ENCODE results near the gene APOBEC3F. TPM values are rescaled to one million over a fixed set of nuclear protein-coding genes. Genes with fewer than 3 reads are reported as not detected.
A peak's percentile ranks its signal among the peaks of the same experiment; 100 is the strongest.
"Not testable (repeated sequence)": the region's sequence is repeated elsewhere in the genome, so short reads cannot be mapped to it uniquely, and the experiment has no call there.

The APOBEC3F gene
- total and polyA plus RNA-seq, 9 donors = 7.4 to 51.4 (median 30.2) TPM

GRCh38 chr22:39013942-39014722 is 26.5 kb upstream of the APOBEC3F start, which contains the start of gene APOBEC3C:
TSS of gene APOBEC3C (plus strand) at chr22:39014257. CDS start at chr22:39014363, 106 bp downstream.
- no peaks in the 10 kb centered on the region for H3K36me3 ChIP-seq
- 1 to 2% (median 2%) methylated on average over 18 of the region's 18 CpGs for WGBS, 3 donors
- DNase-seq = peak; percentile 84 to 92 (median 88)
- TF ChIP-seq EP300 (IDR thresholded peaks at IDR 0.05) (no peak), POLR2A (IDR thresholded peaks at IDR 0.05) (peak; percentile 36)
- no peaks in the 10 kb centered on the region for H3K27me3 ChIP-seq
- H3K9me3 ChIP-seq = no peaks in the 10 kb centered on the region
- intact Hi-C loops (cut with DNase I) = loop anchor here in 3 of 4 donors (5.0 to 10.0 kb wide), 3 partner anchors 108 to 121 kb away; no protein-coding TSS in a partner anchor
- H3K4me3 ChIP-seq = peak within 1 kb of the TSS; percentile 49
- peaks cover 4% of the 10 kb centered on the region for H3K4me1 ChIP-seq (ENCODE audit: insufficient read depth)
- peak within 1 kb of the TSS; percentile 71 to 88 for H3K27ac ChIP-seq

- H3K27me3 ChIP-seq; H3K4me1 ChIP-seq (ENCODE audit: insufficient read depth); H3K36me3 ChIP-seq; H3K9me3 ChIP-seq; DNase-seq: not testable (repeated sequence)
- intact Hi-C loops (cut with DNase I) = loop anchor here in 3 of 4 donors (5.0 to 10.0 kb wide), 3 partner anchors 108 to 120 kb away; no protein-coding TSS in a partner anchor
- WGBS, 3 donors = 24 to 33% (median 26%) methylated on average over 6 of the region's 6 CpGs
- Histone ChIP-seq H3K4me3 (peak overlapping the region; percentile 49), H3K27ac (peak overlapping the region; percentile 71 to 88)
These were observed 25.9 kb upstream of the APOBEC3F start for GRCh38 chr22:39014723-39015121.

DNA sequence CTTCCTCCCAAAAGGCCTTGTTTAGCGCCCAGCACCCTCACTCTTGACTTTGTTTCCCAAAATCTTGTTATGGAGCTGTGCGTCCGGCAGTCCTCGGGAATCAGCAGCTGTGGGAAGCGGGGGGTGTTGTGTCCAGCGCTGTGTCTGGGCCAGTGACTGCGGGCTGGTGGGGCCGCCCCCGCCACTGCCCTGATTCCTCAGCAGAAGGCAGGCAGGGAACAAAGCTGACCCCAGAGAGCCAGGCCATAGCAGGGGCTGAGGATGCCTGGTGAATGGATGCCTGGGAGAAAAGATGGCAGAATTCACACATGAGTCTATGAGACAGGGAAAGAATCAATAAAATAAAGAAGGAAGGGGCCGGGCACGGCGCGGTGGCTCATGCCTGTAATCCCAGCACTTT is 24.1 kb upstream of the APOBEC3F start:
- Histone ChIP-seq H3K36me3 (no peaks in the 10 kb centered on the region), H3K27ac (no peak overlapping the region), H3K4me3 (no peak overlapping the region), H3K27me3 (no peaks in the 10 kb centered on the region), H3K4me1 (ENCODE audit: insufficient read depth) (peaks cover 10% of the 10 kb centered on the region), H3K9me3 (no peaks in the 10 kb centered on the region)
- 92 to 95% (median 94%) methylated on average over 13 of the region's 13 CpGs for WGBS, 3 donors
- intact Hi-C loops (cut with DNase I) = loop anchor here in 2 of 4 donors (10.0 kb wide), 2 partner anchors 108 to 118 kb away; no protein-coding TSS in a partner anchor
- no peak for DNase-seq
- TF ChIP-seq EP300 (IDR thresholded peaks at IDR 0.05) (no peak), POLR2A (IDR thresholded peaks at IDR 0.05) (no peak)
- TF ChIP-seq, protein P1, sequence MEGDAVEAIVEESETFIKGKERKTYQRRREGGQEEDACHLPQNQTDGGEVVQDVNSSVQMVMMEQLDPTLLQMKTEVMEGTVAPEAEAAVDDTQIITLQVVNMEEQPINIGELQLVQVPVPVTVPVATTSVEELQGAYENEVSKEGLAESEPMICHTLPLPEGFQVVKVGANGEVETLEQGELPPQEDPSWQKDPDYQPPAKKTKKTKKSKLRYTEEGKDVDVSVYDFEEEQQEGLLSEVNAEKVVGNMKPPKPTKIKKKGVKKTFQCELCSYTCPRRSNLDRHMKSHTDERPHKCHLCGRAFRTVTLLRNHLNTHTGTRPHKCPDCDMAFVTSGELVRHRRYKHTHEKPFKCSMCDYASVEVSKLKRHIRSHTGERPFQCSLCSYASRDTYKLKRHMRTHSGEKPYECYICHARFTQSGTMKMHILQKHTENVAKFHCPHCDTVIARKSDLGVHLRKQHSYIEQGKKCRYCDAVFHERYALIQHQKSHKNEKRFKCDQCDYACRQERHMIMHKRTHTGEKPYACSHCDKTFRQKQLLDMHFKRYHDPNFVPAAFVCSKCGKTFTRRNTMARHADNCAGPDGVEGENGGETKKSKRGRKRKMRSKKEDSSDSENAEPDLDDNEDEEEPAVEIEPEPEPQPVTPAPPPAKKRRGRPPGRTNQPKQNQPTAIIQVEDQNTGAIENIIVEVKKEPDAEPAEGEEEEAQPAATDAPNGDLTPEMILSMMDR (IDR thresholded peaks at IDR 0.05) = no peak

DNA sequence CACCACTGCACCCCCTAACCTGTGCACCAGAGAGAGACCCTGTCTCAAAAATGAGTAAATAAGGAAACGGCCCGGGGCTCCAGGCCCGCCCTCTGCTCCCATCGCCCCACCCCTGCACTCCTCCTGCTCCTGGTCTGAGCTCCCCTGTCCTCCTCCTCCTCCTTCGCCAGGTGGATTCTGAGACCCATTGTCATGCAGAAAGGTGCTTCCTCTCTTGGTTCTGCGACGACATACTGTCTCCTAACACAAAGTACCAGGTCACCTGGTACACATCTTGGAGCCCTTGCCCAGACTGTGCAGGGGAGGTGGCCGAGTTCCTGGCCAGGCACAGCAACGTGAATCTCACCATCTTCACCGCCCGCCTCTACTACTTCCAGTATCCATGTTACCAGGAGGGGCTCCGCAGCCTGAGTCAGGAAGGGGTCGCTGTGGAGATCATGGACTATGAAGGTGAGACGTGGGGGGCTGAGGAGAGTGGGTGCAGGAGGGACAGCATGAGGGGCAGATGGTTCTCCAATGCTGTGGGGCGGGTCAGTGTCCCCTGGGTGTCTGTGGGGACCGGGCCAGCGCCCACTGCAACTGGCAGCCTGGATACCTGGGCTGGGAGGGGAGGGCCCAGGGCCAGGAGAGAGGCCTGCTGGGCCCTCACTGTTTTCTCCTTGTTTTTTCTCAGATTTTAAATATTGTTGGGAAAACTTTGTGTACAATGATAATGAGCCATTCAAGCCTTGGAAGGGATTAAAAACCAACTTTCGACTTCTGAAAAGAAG is 22.9 kb upstream of the APOBEC3F start:
- Histone ChIP-seq H3K4me3 (no peak overlapping the region), H3K36me3 (no peaks in the 10 kb centered on the region), H3K27ac (no peak overlapping the region), H3K27me3 (no peaks in the 10 kb centered on the region), H3K9me3 (no peaks in the 10 kb centered on the region), H3K4me1 (ENCODE audit: insufficient read depth) (peaks cover 12% of the 10 kb centered on the region)
- 76 to 81% (median 80%) methylated on average over 18 of the region's 18 CpGs for WGBS, 3 donors
- no peak for TF ChIP-seq EP300 (IDR thresholded peaks at IDR 0.05)
- TF ChIP-seq POLR2A (IDR thresholded peaks at IDR 0.05) = no peak
- TF ChIP-seq, protein P1 (IDR thresholded peaks at IDR 0.05) = no peak
- intact Hi-C loops (cut with DNase I) = loop anchor here in 2 of 4 donors (10.0 kb wide), 2 partner anchors 107 to 117 kb away; no protein-coding TSS in a partner anchor
- DNase-seq = no peak

- H3K27me3 ChIP-seq; intact Hi-C loops (cut with DNase I); H3K36me3 ChIP-seq; H3K9me3 ChIP-seq: not testable (repeated sequence)
- peak in 1 of 5 donors; percentile 38 for DNase-seq
- H3K27ac ChIP-seq = peak overlapping the region; percentile 75 to 78
- H3K4me1 ChIP-seq (ENCODE audit: insufficient read depth) = peaks cover 10% of the 10 kb centered on the region
- 53 to 64% (median 57%) methylated on average over 15 of the region's 15 CpGs for WGBS, 3 donors
- peak overlapping the region; percentile 16 for H3K4me3 ChIP-seq
These were observed 20.5 kb upstream of the APOBEC3F start for GRCh38 chr22:39020021-39020651.
